Measurements from ENCODE around the gene SEC14L6.
"Not testable (repeated sequence)": the region's sequence is repeated elsewhere in the genome, so short reads cannot be mapped to it uniquely, and the experiment has no call there.

Gene SEC14L6

GRCh38 chr22:30552719-30553118, 6.2 kb upstream of the SEC14L6 start:
- H3K4me3 ChIP-seq (ENCODE audit: low read depth, low read length) = no peak overlapping the region
- TF ChIP-seq CTCF (IDR thresholded peaks at IDR 0.05; ENCODE audit: low read depth, low read length, missing control alignments) = no peak
- DNase-seq (ENCODE audit: low read depth) = no peak

GRCh38 chr22:30551813-30552212, 5.3 kb upstream of the SEC14L6 start:
- not testable (repeated sequence) for H3K4me3 ChIP-seq (ENCODE audit: low read depth, low read length); DNase-seq (ENCODE audit: low read depth)

GRCh38 chr22:30547188-30547587, 647 bp upstream of the SEC14L6 start:
- no peak overlapping the region for H3K4me3 ChIP-seq (ENCODE audit: low read depth, low read length)
- no peak for TF ChIP-seq CTCF (IDR thresholded peaks at IDR 0.05; ENCODE audit: low read depth, low read length, missing control alignments)
- no peak for DNase-seq (ENCODE audit: low read depth)

GRCh38 chr22:30542811-30543188, 3.7 kb downstream of the SEC14L6 start:
- H3K4me3 ChIP-seq (ENCODE audit: low read depth, low read length) = no peak overlapping the region
- no peak for DNase-seq (ENCODE audit: low read depth)
- no peak for TF ChIP-seq CTCF (IDR thresholded peaks at IDR 0.05; ENCODE audit: low read depth, low read length, missing control alignments)

GRCh38 chr22:30541961-30542810, 4.4 kb downstream of the SEC14L6 start:
- DNase-seq (ENCODE audit: low read depth) = no peak
- H3K4me3 ChIP-seq (ENCODE audit: low read depth, low read length) = no peak overlapping the region
- TF ChIP-seq CTCF (IDR thresholded peaks at IDR 0.05; ENCODE audit: low read depth, low read length, missing control alignments) = no peak

- H3K4me3 ChIP-seq (ENCODE audit: low read depth, low read length); DNase-seq (ENCODE audit: low read depth): not testable (repeated sequence)
Observed at GRCh38 chr22:30541511-30541910, 5.0 kb downstream of the SEC14L6 start.

GRCh38 chr22:30539368-30539767, 7.2 kb downstream of the SEC14L6 start:
- DNase-seq (ENCODE audit: low read depth) = no peak
- H3K4me3 ChIP-seq (ENCODE audit: low read depth, low read length) = no peak overlapping the region
- TF ChIP-seq CTCF (IDR thresholded peaks at IDR 0.05; ENCODE audit: low read depth, low read length, missing control alignments) = no peak

- DNase-seq (ENCODE audit: low read depth) = no peak
Observed at GRCh38 chr22:30538280-30538679, 8.3 kb downstream of the SEC14L6 start.

More at GRCh38 chr22:30538280-30538679, 8.3 kb downstream of the SEC14L6 start:
- H3K4me3 ChIP-seq (ENCODE audit: low read depth, low read length) = no peak overlapping the region
- TF ChIP-seq CTCF (IDR thresholded peaks at IDR 0.05; ENCODE audit: low read depth, low read length, missing control alignments) = no peak
